Transverse colon (tissue), 4 donors: ENCODE results near the gene COPA. TPM values are rescaled to one million over a fixed set of nuclear protein-coding genes. Genes with fewer than 3 reads are reported as not detected.

Source experiments
- DNase-seq: peaks from one replicate; pipeline ENCODE4 v3.0.0-alpha.2; 2019
- H3K27ac ChIP-seq, 4 donors: fragments of 200-600 bp; sonication (generic); 2 replicates each; pipeline ENCODE4 v1.5.1; 2016 to 2018; ENCODE audit warnings: inconsistent platforms in 4 of 4
- H3K27me3 ChIP-seq: fragments of 200-600 bp; sonication (generic); 2 replicates; pipeline ENCODE4 v1.5.1; 2017; ENCODE audit warnings: inconsistent platforms
- H3K36me3 ChIP-seq, 4 donors: fragments of 200-600 bp; sonication (generic); 2 replicates each; pipeline ENCODE4 v1.5.1; 2017 to 2019; ENCODE audit warnings: inconsistent platforms in 4 of 4
- H3K4me1 ChIP-seq, 4 donors: fragments of 200-600 bp; sonication (generic); 2 replicates each; pipeline ENCODE4 v1.5.1; 2017 to 2020; ENCODE audit warnings: inconsistent platforms in 4 of 4
- H3K4me3 ChIP-seq, 4 donors: fragments of 200-600 bp; sonication (generic); 1 replicate in 1 of 4; 2 replicates in 3 of 4; pipeline versions ENCODE4 v1.5.1 to v1.6.1; 2017 to 2019; ENCODE audit warnings: inconsistent platforms in 4 of 4
- H3K9me3 ChIP-seq, 2 donors: fragments of 200-600 bp; sonication (generic); 2 replicates each; pipeline ENCODE4 v1.5.1; 2017 to 2019; ENCODE audit warnings: inconsistent platforms in 2 of 2
- EP300 ChIP-seq: sonication (generic); formaldehyde crosslinking; IDR thresholded peaks from one replicate; pipeline ENCODE4 v1.6.1; 2017; ENCODE audit warnings: antibody characterized with exemption, low read depth
- POLR2A ChIP-seq: fragments of 450-650 bp; IDR thresholded peaks from one replicate; pipeline ENCODE4 v1.6.1; 2016; ENCODE audit warnings: antibody characterized with exemption, mild to moderate bottlenecking, moderate library complexity
- POLR2AphosphoS5 ChIP-seq, 3 donors: sonication (generic); formaldehyde crosslinking; IDR thresholded peaks; one replicate each; pipeline ENCODE4 v1.6.1; 2016; ENCODE audit warnings: antibody characterized with exemption in 3 of 3
- WGBS, 2 donors: methylation state at CpG; one replicate each; pipeline ENCODE4 v1.1.5; 2018; ENCODE audit warnings: low coverage in 1 of 2; 5-methylcytosine and 5-hydroxymethylcytosine counted together
- in situ Hi-C, 4 donors: fragments of 200-750 bp; cut with MboI; loops; one replicate each; pipeline versions ENCODE4 v1.15.0 to v1.15.1; 2017; ENCODE audit warnings: low sequenced_read_pairs in 3 of 4, low pct_ligation_motif_present in 1 of 4, low pct_unique_long_range_greater_than_20kb in 1 of 4
- intact Hi-C: fragments of 100-400 bp; cut with DNase I; formaldehyde crosslinking; loops from one replicate; pipeline ENCODE4 v1.15.1; 2023; ENCODE audit warnings: low total_unique reads
- total RNA-seq, 4 donors: library from RNA; depleted of rRNA; stranded (reverse); fragments of >200 nt; gene quantifications; one replicate each; pipeline ENCODE4 v1.1.0, GENCODE V29; 2016
- TF ChIP-seq, protein P1 (sequence below), 5 experiments: fragments of 200-600 bp in 3 of 5; fragments of 450-650 bp in 2 of 5; sonication (generic) in 3 of 5; IDR thresholded peaks; 1 replicate in 2 of 5; 2 replicates in 3 of 5; pipeline ENCODE4 v1.5.1; 2016 to 2017; ENCODE audit warnings: antibody characterized with exemption in 5 of 5, inconsistent platforms in 3 of 5, mild to moderate bottlenecking in 2 of 5, moderate library complexity in 1 of 5

COPA gene
- total RNA-seq, 4 donors from 2014 or later = 98.7 to 152 (median 119) TPM

DNA sequence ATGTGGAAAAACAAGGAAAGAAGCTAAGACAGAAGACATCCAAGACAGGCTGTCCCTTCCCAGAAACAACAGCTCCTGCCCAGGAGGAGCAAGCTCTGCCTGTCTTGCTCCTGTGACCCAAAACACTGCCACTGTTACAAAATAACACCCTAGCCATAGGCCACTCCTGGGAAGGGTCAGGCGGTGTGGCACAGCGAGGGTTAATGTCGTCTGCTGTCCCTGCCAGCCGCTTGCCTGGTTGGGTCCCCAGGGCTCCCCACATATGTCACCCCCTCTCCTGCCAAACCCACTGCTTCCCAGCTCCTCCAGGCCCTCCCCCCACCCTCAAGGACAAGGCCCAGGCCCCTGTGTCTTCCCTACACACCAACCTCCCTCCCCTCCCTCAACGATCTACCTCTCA, 20.0 kb upstream of the COPA start:
- H3K4me3 ChIP-seq = no peak overlapping the region
- no peak for DNase-seq
- intact Hi-C loops = no loop called here
- no peaks in the 10 kb centered on the region for H3K9me3 ChIP-seq
- no peak overlapping the region for H3K27ac ChIP-seq
- H3K4me1 ChIP-seq = no peaks in the 10 kb centered on the region
- TF ChIP-seq EP300 (no peak), POLR2AphosphoS5 (IDR thresholded peaks at IDR 0.05) (no peak), POLR2A (no peak)
- TF ChIP-seq, protein P1, sequence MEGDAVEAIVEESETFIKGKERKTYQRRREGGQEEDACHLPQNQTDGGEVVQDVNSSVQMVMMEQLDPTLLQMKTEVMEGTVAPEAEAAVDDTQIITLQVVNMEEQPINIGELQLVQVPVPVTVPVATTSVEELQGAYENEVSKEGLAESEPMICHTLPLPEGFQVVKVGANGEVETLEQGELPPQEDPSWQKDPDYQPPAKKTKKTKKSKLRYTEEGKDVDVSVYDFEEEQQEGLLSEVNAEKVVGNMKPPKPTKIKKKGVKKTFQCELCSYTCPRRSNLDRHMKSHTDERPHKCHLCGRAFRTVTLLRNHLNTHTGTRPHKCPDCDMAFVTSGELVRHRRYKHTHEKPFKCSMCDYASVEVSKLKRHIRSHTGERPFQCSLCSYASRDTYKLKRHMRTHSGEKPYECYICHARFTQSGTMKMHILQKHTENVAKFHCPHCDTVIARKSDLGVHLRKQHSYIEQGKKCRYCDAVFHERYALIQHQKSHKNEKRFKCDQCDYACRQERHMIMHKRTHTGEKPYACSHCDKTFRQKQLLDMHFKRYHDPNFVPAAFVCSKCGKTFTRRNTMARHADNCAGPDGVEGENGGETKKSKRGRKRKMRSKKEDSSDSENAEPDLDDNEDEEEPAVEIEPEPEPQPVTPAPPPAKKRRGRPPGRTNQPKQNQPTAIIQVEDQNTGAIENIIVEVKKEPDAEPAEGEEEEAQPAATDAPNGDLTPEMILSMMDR (IDR thresholded peaks at IDR 0.05) = no peak
- 49 to 80% methylated on average over 1 to 5 of the region's 5 CpGs for WGBS, 2 donors
- peaks cover 0 to 7% (median 0%) of the 10 kb centered on the region in 4 donors for H3K36me3 ChIP-seq
- H3K27me3 ChIP-seq = no peaks in the 10 kb centered on the region
- in situ Hi-C loops = no loop called here

DNA sequence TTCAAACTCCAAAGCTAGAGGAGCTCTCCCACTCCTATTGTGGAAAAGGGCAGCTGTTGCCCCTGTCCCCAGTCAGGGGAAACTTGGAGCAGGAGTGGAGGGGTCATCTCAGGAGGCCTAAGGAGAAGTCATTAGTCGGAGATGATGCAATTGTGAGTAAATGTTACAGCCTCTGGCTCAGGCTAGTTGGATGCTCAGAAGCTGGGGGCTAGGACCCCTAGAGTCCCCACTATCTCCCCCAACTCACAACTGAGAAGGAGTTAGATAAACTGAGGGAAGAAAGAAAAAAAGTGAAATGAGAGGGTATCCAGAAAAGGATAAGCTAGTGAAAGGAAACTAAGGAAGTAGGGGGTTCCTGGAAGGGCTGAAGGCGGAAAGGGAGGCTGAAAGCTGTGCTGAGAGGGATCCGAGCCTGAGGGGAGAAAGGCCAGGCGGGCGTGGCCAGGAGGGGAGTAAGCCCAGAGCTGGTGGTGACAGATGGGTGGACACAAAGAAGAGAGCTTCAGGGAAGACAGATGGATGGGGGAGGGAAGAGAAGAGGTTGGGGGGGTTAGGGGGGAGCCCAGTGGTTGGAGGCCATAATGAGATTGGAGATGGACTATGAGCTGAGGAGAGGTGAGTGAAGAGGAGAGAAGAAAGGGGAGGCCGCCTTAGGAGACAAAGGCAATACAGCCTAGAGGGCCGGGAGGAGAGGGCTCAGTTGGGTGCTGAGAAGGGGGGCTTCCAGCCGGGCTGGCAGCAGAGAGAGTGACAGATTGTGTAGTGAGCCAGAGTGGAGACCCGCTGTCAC, 19.3 kb upstream of the COPA start:
- H3K27ac ChIP-seq = no peak overlapping the region
- H3K4me3 ChIP-seq = no peak overlapping the region
- TF ChIP-seq POLR2A (no peak), EP300 (no peak)
- TF ChIP-seq, protein P1 (IDR thresholded peaks at IDR 0.05) = no peak
- in situ Hi-C loops = no loop called here
- H3K4me1 ChIP-seq = no peaks in the 10 kb centered on the region
- 72 to 85% methylated on average over 6 to 9 of the region's 9 CpGs for WGBS, 2 donors
- H3K36me3 ChIP-seq = peaks cover 0 to 7% (median under 1%) of the 10 kb centered on the region in 4 donors
- intact Hi-C loops = no loop called here
- H3K9me3 ChIP-seq = no peaks in the 10 kb centered on the region
- DNase-seq = no peak
- no peaks in the 10 kb centered on the region for H3K27me3 ChIP-seq

- Histone ChIP-seq H3K27me3 (no peaks in the 10 kb centered on the region), H3K4me1 (no peaks in the 10 kb centered on the region), H3K9me3 (no peaks in the 10 kb centered on the region), H3K27ac (no peak overlapping the region), H3K36me3 (peaks cover 0 to 7% (median 3%) of the 10 kb centered on the region in 4 donors), H3K4me3 (no peak overlapping the region)
- DNase-seq = no peak
- intact Hi-C loops (no loop called here), in situ Hi-C loops (no loop called here)
- no peak for TF ChIP-seq POLR2A
- TF ChIP-seq POLR2AphosphoS5 (IDR thresholded peaks at IDR 0.05) = no peak
- TF ChIP-seq EP300 = no peak
- TF ChIP-seq, protein P1 (IDR thresholded peaks at IDR 0.05) = no peak
- 70 to 92% methylated on average over 4 of the region's 4 CpGs for WGBS, 2 donors
Observed at GRCh38 chr1:160361814-160362167, 18.7 kb upstream of the COPA start.

DNA sequence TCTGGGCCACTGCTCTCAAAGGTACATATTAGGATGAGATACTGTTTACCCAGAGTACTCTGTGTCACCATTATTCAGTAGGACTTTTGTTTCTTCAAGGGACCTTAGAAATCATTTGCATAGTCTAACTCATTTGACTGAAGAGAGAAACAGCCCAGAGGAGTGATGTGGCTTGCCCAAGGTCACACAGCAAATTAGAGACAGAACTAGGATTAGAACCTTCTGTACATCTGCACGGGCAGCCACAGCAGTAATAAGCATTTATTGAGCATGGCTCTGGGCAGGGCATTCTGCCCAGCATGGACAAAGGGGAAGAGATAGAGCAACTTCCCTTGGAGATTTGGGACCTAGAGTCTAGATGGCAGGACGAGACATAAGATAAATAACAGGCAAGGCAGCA, 18.1 kb upstream of the COPA start:
- intact Hi-C loops = no loop called here
- Histone ChIP-seq H3K4me1 (no peaks in the 10 kb centered on the region), H3K4me3 (no peak overlapping the region), H3K27ac (no peak overlapping the region), H3K27me3 (no peaks in the 10 kb centered on the region), H3K9me3 (no peaks in the 10 kb centered on the region), H3K36me3 (peaks cover 0 to 12% (median 5%) of the 10 kb centered on the region in 4 donors)
- DNase-seq = no peak
- WGBS, 2 donors = 60 to 71% methylated on average over 1 to 2 of the region's 2 CpGs
- no peak for TF ChIP-seq POLR2AphosphoS5 (IDR thresholded peaks at IDR 0.05)
- no peak for TF ChIP-seq EP300
- TF ChIP-seq, protein P1 (IDR thresholded peaks at IDR 0.05) = no peak
- in situ Hi-C loops = no loop called here
